ENCODE measurements around the gene PPIE. TPM values are rescaled to one million over a fixed set of nuclear protein-coding genes. Genes with fewer than 3 reads are reported as not detected.
"Not testable (repeated sequence)": the region's sequence is repeated elsewhere in the genome, so short reads cannot be mapped to it uniquely, and the experiment has no call there.

PPIE gene
- total and polyA plus RNA-seq, 7 donors: 43.2 to 56.4 (median 43.7) TPM

DNA sequence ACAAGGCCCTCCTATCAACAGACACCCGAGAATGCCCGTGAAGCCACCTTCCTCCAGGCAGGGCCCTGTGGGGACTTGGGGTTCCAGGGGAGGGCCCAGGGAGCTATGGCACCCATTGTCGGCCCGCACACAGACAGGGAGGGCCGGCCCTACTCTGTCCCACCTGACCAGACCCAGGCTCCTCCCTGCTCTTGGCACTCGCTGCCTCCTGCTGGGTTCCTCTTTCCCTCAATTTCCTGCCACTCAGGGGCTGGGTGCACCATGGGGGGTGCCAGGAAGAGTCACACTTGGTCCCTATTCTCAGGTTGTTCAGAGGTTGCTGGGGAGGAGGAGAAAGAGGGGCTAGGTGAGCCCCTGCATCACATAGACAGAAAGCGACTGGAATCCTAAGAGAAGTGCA lies 40.5 kb downstream of the PPIE start:
- no peak for DNase-seq
- no peaks in the 10 kb centered on the region for H3K36me3 ChIP-seq
- 77 to 90% methylated on average over 5 to 7 of the region's 7 CpGs for WGBS, 2 donors

DNA sequence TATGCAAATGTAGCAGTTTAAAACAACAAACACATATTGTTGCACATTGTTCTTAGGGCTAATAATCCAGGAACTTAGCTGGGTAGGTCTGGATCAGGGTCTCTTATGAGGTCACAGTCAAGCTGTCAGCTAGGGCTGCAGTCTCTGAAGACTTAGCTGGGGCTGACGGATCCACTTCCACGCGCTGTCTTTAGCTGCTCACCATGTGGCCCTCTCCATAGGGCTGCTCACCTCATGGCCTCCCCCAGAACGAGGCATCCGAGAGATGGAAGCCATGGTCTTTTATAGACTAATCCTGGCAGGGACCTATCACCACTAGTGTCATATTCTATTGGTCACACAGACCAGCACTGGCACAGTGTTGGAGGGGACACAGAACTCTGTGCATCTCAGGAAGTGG lies 41.1 kb downstream of the PPIE start:
- no peak overlapping the region for H3K27ac ChIP-seq
- intact Hi-C loops (cut with DNase I): no loop called here
- no peak for DNase-seq
- no peak overlapping the region for H3K4me3 ChIP-seq
- peaks cover 0 to 4% (median 0%) of the 10 kb centered on the region in 3 donors for H3K27me3 ChIP-seq
- WGBS, 2 donors: 90 to 96% methylated on average over 5 of the region's 5 CpGs
- no peaks in the 10 kb centered on the region for H3K36me3 ChIP-seq
- no peaks in the 10 kb centered on the region for H3K4me1 ChIP-seq
- H3K9me3 ChIP-seq: no peaks in the 10 kb centered on the region
- no peak for TF ChIP-seq CTCF (IDR thresholded peaks at IDR 0.05)
- no peak for TF ChIP-seq POLR2AphosphoS5 (IDR thresholded peaks at IDR 0.05)
- TF ChIP-seq EP300 (IDR thresholded peaks at IDR 0.05): no peak
- TF ChIP-seq POLR2A (IDR thresholded peaks at IDR 0.05): no peak

More for the DNA sequence above, 40.5 kb downstream of the PPIE start:
- H3K27me3 ChIP-seq: peaks cover 0 to 4% (median 0%) of the 10 kb centered on the region in 3 donors
- no peaks in the 10 kb centered on the region for H3K4me1 ChIP-seq
- TF ChIP-seq CTCF (IDR thresholded peaks at IDR 0.05) (no peak), POLR2A (IDR thresholded peaks at IDR 0.05) (no peak), POLR2AphosphoS5 (IDR thresholded peaks at IDR 0.05) (no peak), EP300 (IDR thresholded peaks at IDR 0.05) (no peak)
- no peak overlapping the region for H3K4me3 ChIP-seq
- no peaks in the 10 kb centered on the region for H3K9me3 ChIP-seq
- intact Hi-C loops (cut with DNase I): no loop called here
- H3K27ac ChIP-seq: no peak overlapping the region

GRCh38 chr1:39781349-39781715 lies 42.6 kb downstream of the PPIE start:
- no peaks in the 10 kb centered on the region for H3K4me1 ChIP-seq
- H3K9me3 ChIP-seq: no peaks in the 10 kb centered on the region
- TF ChIP-seq EP300 (IDR thresholded peaks at IDR 0.05) (no peak), POLR2A (IDR thresholded peaks at IDR 0.05) (no peak), POLR2AphosphoS5 (IDR thresholded peaks at IDR 0.05) (no peak), CTCF (IDR thresholded peaks at IDR 0.05) (no peak)
- no peak overlapping the region for H3K4me3 ChIP-seq
- no peaks in the 10 kb centered on the region for H3K36me3 ChIP-seq
- no peak overlapping the region for H3K27ac ChIP-seq
- no peak for DNase-seq
- peaks cover 0 to 4% (median 0%) of the 10 kb centered on the region in 3 donors for H3K27me3 ChIP-seq
- WGBS, 2 donors: 90 to 93% methylated on average over 2 of the region's 2 CpGs
- intact Hi-C loops (cut with DNase I): no loop called here

DNA sequence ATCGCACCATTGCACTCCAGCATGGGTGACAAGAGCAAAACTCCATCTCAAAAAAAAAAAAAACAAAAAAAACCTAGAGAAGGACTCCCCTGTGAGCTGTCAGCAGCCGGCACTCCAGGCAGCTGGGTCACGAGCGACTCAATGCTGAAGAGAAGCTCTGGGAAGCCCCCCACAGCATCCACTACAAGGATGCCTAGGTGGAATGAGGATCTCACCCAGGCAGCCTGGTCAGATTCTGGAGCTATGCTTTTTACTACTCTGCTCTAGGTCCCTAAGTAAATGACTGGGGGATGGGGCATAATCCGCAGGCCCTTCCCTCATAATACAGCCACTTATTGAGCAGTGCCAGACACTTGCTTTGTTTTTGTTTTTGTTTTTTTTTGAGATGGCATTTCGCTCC lies 43.4 kb downstream of the PPIE start:
- no peak for TF ChIP-seq POLR2A (IDR thresholded peaks at IDR 0.05)
- no peak for TF ChIP-seq CTCF (IDR thresholded peaks at IDR 0.05)
- no peak for TF ChIP-seq POLR2AphosphoS5 (IDR thresholded peaks at IDR 0.05)
- TF ChIP-seq EP300 (IDR thresholded peaks at IDR 0.05): no peak
- no peak overlapping the region for H3K4me3 ChIP-seq
- peaks cover 2 to 8% (median 5%) of the 10 kb centered on the region in 3 donors for H3K27me3 ChIP-seq
- no peak overlapping the region for H3K27ac ChIP-seq
- no peaks in the 10 kb centered on the region for H3K4me1 ChIP-seq
- no peak for DNase-seq
- intact Hi-C loops (cut with DNase I): no loop called here
- no peaks in the 10 kb centered on the region for H3K36me3 ChIP-seq
- H3K9me3 ChIP-seq: no peaks in the 10 kb centered on the region
- 90 to 95% methylated on average over 6 of the region's 6 CpGs for WGBS, 2 donors

- H3K27me3 ChIP-seq; intact Hi-C loops (cut with DNase I); H3K4me3 ChIP-seq; H3K36me3 ChIP-seq; H3K27ac ChIP-seq; H3K4me1 ChIP-seq; DNase-seq; H3K9me3 ChIP-seq: not testable (repeated sequence)
- 95% methylated on average over 10 of the region's 10 CpGs for WGBS, 2 donors
Measured at GRCh38 chr1:39782685-39783084, 44.0 kb downstream of the PPIE start.

GRCh38 chr1:39786303-39787107 lies 47.8 kb downstream of the PPIE start:
- DNase-seq: not testable (repeated sequence)

DNA sequence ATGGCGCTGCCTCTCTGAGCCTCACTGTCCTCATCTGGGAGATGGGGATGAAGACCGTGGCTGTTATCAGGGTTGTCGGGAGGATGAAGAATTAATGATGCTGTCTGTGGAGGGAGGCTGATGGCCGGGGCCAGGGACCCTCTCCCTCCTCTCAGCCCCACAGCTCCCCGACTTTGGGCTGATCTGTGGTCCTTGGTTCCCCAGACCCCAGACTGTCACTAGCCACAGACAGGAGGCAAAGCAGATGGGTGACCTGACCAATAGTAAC lies 48.4 kb downstream of the PPIE start:
- DNase-seq; intact Hi-C loops (cut with DNase I); H3K36me3 ChIP-seq; H3K4me3 ChIP-seq; H3K9me3 ChIP-seq; H3K27ac ChIP-seq: not testable (repeated sequence)
- Histone ChIP-seq H3K27me3 (peaks cover 22 to 36% (median 24%) of the 10 kb centered on the region in 3 donors), H3K4me1 (peaks cover 0 to 11% (median 7%) of the 10 kb centered on the region in 4 donors)
- WGBS, 2 donors: 96 to 98% methylated on average over 4 to 5 of the region's 5 CpGs

More at GRCh38 chr1:39786303-39787107, 47.8 kb downstream of the PPIE start:
- intact Hi-C loops (cut with DNase I); H3K36me3 ChIP-seq; H3K4me3 ChIP-seq; H3K9me3 ChIP-seq; H3K27ac ChIP-seq: not testable (repeated sequence)
- peaks cover 22 to 36% (median 24%) of the 10 kb centered on the region in 3 donors for H3K27me3 ChIP-seq
- 87 to 93% methylated on average over 10 of the region's 12 CpGs for WGBS, 2 donors
- H3K4me1 ChIP-seq: peaks cover 0 to 11% (median 7%) of the 10 kb centered on the region in 4 donors

Data from sigmoid colon (tissue), 7 donors.